ENCODE results near the gene CYP2E1.
"Not testable (repeated sequence)": the region's sequence is repeated elsewhere in the genome, so short reads cannot be mapped to it uniquely, and the experiment has no call there.

CYP2E1 gene

DNA sequence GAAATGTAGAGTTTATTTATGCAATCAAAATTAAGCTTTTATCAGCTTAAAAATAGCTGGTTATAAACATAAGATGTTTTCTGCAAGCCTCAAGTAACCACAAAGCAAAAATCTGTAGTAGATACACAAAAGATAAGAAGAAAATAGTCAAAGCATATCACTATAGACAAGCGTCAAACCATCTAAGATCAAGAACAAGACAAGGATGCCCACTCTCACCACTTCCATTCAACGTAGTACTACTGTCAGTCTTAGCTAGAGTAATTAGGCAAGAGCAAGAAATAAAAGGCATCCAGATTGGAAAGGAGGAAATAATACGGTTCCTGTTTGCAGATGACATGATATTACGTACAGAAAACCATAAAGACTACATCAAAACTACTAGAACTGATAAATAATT is 17.5 kb upstream of the CYP2E1 start:
- Histone ChIP-seq H3K9ac (ENCODE audit: low read length) (no peak overlapping the region), H3K36me3 (ENCODE audit: control insufficient read depth, insufficient read depth, low read length, severe bottlenecking) (no peaks in the 10 kb centered on the region), H3K27me3 (replicated peaks; ENCODE audit: control insufficient read depth, insufficient read depth, low read length) (no peaks in the 10 kb centered on the region), H3K9me3 (ENCODE audit: control insufficient read depth, low read length) (no peaks in the 10 kb centered on the region), H3K4me1 (ENCODE audit: control insufficient read depth, insufficient read depth, low read length) (peaks cover 14% of the 10 kb centered on the region), H3K4me3 (ENCODE audit: low read length) (no peak overlapping the region)
- no peak for DNase-seq (ENCODE audit: low read depth)

DNA sequence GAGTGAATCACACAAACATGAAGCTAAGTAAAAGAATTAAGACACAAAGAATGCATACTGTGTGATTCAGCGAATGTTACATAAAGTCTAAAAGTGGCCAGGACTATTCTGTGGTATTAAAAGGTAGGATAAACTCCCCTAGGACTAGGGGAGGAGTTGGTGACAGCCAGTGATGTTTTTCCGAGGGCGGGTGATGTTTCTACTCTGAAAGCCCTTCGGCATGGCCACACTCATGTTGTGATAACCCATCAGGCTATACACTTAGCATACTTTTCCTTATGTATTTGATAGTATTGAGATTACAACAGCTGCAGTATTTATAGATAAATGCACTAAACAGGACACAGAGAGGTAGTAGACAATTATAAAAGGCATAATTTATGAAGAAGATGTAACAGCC is 15.8 kb upstream of the CYP2E1 start:
- Histone ChIP-seq H3K4me1 (ENCODE audit: control insufficient read depth, insufficient read depth, low read length) (peaks cover 14% of the 10 kb centered on the region), H3K36me3 (ENCODE audit: control insufficient read depth, insufficient read depth, low read length, severe bottlenecking) (no peaks in the 10 kb centered on the region), H3K9ac (ENCODE audit: low read length) (no peak overlapping the region), H3K27me3 (replicated peaks; ENCODE audit: control insufficient read depth, insufficient read depth, low read length) (no peaks in the 10 kb centered on the region), H3K4me3 (ENCODE audit: low read length) (no peak overlapping the region), H3K9me3 (ENCODE audit: control insufficient read depth, low read length) (no peaks in the 10 kb centered on the region)
- no peak for DNase-seq (ENCODE audit: low read depth)

GRCh38 chr10:133511907-133512528 is 15.1 kb upstream of the CYP2E1 start:
- Histone ChIP-seq H3K36me3 (ENCODE audit: control insufficient read depth, insufficient read depth, low read length, severe bottlenecking) (no peaks in the 10 kb centered on the region), H3K9ac (ENCODE audit: low read length) (no peak overlapping the region), H3K4me3 (ENCODE audit: low read length) (no peak overlapping the region), H3K27me3 (replicated peaks; ENCODE audit: control insufficient read depth, insufficient read depth, low read length) (no peaks in the 10 kb centered on the region), H3K9me3 (ENCODE audit: control insufficient read depth, low read length) (no peaks in the 10 kb centered on the region), H3K4me1 (ENCODE audit: control insufficient read depth, insufficient read depth, low read length) (peaks cover 14% of the 10 kb centered on the region)
- DNase-seq (ENCODE audit: low read depth), result no peak

- Histone ChIP-seq H3K9me3 (ENCODE audit: control insufficient read depth, low read length) (peaks cover 7% of the 10 kb centered on the region), H3K4me1 (ENCODE audit: control insufficient read depth, insufficient read depth, low read length) (peaks cover 16% of the 10 kb centered on the region), H3K4me3 (ENCODE audit: low read length) (no peak overlapping the region), H3K27me3 (replicated peaks; ENCODE audit: control insufficient read depth, insufficient read depth, low read length) (no peaks in the 10 kb centered on the region), H3K9ac (ENCODE audit: low read length) (no peak overlapping the region), H3K36me3 (ENCODE audit: control insufficient read depth, insufficient read depth, low read length, severe bottlenecking) (no peaks in the 10 kb centered on the region)
- no peak for DNase-seq (ENCODE audit: low read depth)
Measured at GRCh38 chr10:133515471-133515870, 11.7 kb upstream of the CYP2E1 start.

DNA sequence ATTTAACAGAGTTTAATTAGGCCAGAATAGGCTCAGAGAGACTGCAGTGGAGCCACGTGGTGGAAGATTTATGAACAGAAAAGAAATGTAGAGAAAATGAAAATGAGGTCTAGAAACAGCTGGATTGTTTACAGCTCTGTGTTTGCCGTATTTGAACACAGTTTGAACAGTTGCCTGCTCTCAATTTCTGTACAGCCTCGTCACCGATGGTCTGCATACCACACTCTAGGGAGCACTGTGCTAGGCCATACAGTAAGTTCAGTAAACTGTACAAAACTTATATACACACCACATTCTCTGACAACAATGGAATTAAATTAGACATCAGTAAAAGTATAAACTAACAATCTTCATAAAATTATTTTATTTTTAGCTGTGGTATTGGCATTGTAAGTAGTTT is 11.1 kb upstream of the CYP2E1 start:
- Histone ChIP-seq H3K4me1 (ENCODE audit: control insufficient read depth, insufficient read depth, low read length) (peaks cover 18% of the 10 kb centered on the region), H3K9me3 (ENCODE audit: control insufficient read depth, low read length) (peaks cover 7% of the 10 kb centered on the region), H3K36me3 (ENCODE audit: control insufficient read depth, insufficient read depth, low read length, severe bottlenecking) (no peaks in the 10 kb centered on the region), H3K4me3 (ENCODE audit: low read length) (no peak overlapping the region), H3K9ac (ENCODE audit: low read length) (no peak overlapping the region), H3K27me3 (replicated peaks; ENCODE audit: control insufficient read depth, insufficient read depth, low read length) (no peaks in the 10 kb centered on the region)
- no peak for DNase-seq (ENCODE audit: low read depth)

DNA sequence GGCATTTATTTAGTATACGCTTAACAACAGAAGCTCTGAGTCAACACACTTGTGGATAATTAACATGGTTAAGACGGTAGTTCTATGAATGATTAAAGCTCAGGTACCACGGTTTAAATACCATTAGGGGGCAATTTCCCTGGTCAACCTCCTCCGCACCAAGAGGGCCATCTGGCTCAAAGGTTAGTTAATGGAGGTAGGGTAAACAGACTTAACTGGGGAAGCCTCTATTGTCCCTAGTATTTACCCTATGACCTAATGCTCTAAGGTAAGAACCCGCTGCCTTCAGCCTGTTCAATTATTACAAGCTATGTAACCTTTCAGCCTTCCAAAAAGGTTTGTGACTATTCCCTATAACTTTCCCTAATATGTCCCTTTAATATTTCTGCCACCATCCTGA is 8.6 kb upstream of the CYP2E1 start:
- H3K9me3 ChIP-seq (ENCODE audit: control insufficient read depth, low read length), result peaks cover 10% of the 10 kb centered on the region
- not testable (repeated sequence) for H3K9ac ChIP-seq (ENCODE audit: low read length); H3K4me1 ChIP-seq (ENCODE audit: control insufficient read depth, insufficient read depth, low read length); DNase-seq (ENCODE audit: low read depth); H3K27me3 ChIP-seq (replicated peaks; ENCODE audit: control insufficient read depth, insufficient read depth, low read length); H3K4me3 ChIP-seq (ENCODE audit: low read length); H3K36me3 ChIP-seq (ENCODE audit: control insufficient read depth, insufficient read depth, low read length, severe bottlenecking)

GRCh38 chr10:133520193-133520738 is 6.9 kb upstream of the CYP2E1 start:
- no peaks in the 10 kb centered on the region for H3K36me3 ChIP-seq (ENCODE audit: control insufficient read depth, insufficient read depth, low read length, severe bottlenecking)
- DNase-seq (ENCODE audit: low read depth), result peak; percentile 80
- peak overlapping the region; percentile 80 for H3K4me3 ChIP-seq (ENCODE audit: low read length)
- no peaks in the 10 kb centered on the region for H3K27me3 ChIP-seq (replicated peaks; ENCODE audit: control insufficient read depth, insufficient read depth, low read length)
- peak overlapping the region; percentile 83 for H3K9ac ChIP-seq (ENCODE audit: low read length)
- H3K9me3 ChIP-seq (ENCODE audit: control insufficient read depth, low read length), result peaks cover 14% of the 10 kb centered on the region
- H3K4me1 ChIP-seq (ENCODE audit: control insufficient read depth, insufficient read depth, low read length), result peaks cover 5% of the 10 kb centered on the region

- DNase-seq (ENCODE audit: low read depth), result no peak
- no peaks in the 10 kb centered on the region for H3K27me3 ChIP-seq (replicated peaks; ENCODE audit: control insufficient read depth, insufficient read depth, low read length)
- H3K9ac ChIP-seq (ENCODE audit: low read length), result no peak overlapping the region
- H3K4me1 ChIP-seq (ENCODE audit: control insufficient read depth, insufficient read depth, low read length), result peaks cover 8% of the 10 kb centered on the region
- no peak overlapping the region for H3K4me3 ChIP-seq (ENCODE audit: low read length)
- H3K36me3 ChIP-seq (ENCODE audit: control insufficient read depth, insufficient read depth, low read length, severe bottlenecking), result no peaks in the 10 kb centered on the region
- peaks cover 7% of the 10 kb centered on the region for H3K9me3 ChIP-seq (ENCODE audit: control insufficient read depth, low read length)
Measured at GRCh38 chr10:133523631-133524203, 3.4 kb upstream of the CYP2E1 start.

GRCh38 chr10:133525444-133525843 is 1.7 kb upstream of the CYP2E1 start:
- Histone ChIP-seq H3K36me3 (ENCODE audit: control insufficient read depth, insufficient read depth, low read length, severe bottlenecking) (no peaks in the 10 kb centered on the region), H3K9ac (ENCODE audit: low read length) (no peak overlapping the region), H3K9me3 (ENCODE audit: control insufficient read depth, low read length) (peaks cover 7% of the 10 kb centered on the region), H3K4me3 (ENCODE audit: low read length) (no peak overlapping the region), H3K4me1 (ENCODE audit: control insufficient read depth, insufficient read depth, low read length) (peaks cover 14% of the 10 kb centered on the region), H3K27me3 (replicated peaks; ENCODE audit: control insufficient read depth, insufficient read depth, low read length) (peaks cover 14% of the 10 kb centered on the region)
- no peak for DNase-seq (ENCODE audit: low read depth)

- H3K27me3 ChIP-seq (replicated peaks; ENCODE audit: control insufficient read depth, insufficient read depth, low read length), result peaks cover 22% of the 10 kb centered on the region
- peak overlapping the region; percentile 76 for H3K4me3 ChIP-seq (ENCODE audit: low read length)
- no peak overlapping the region for H3K9ac ChIP-seq (ENCODE audit: low read length)
- no peaks in the 10 kb centered on the region for H3K36me3 ChIP-seq (ENCODE audit: control insufficient read depth, insufficient read depth, low read length, severe bottlenecking)
- DNase-seq (ENCODE audit: low read depth), result peak; percentile 12
- peaks cover 11% of the 10 kb centered on the region for H3K4me1 ChIP-seq (ENCODE audit: control insufficient read depth, insufficient read depth, low read length)
- peaks cover 7% of the 10 kb centered on the region for H3K9me3 ChIP-seq (ENCODE audit: control insufficient read depth, low read length)
Measured at GRCh38 chr10:133527771-133528271, 658 bp downstream of the CYP2E1 start.

DNA sequence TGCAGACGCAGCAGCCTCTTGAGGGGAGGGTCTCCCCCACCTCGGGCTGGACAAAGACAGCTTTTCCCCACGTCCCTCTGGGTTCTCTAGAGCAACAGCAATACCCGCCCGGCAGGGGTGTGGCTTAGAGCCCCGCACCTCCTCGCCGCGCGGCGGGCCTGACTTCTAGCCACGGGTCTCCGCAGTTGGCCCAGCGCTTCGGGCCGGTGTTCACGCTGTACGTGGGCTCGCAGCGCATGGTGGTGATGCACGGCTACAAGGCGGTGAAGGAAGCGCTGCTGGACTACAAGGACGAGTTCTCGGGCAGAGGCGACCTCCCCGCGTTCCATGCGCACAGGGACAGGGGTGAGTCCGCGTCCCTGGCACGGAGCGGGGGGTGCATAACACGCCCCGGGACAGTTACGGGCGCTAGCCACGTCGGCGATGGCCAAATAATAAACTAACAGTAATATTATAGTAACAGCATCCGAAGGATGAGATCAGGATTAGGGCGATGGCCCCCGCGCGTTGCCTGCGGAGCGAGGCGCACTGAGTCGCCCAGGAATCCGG is 1.2 kb downstream of the CYP2E1 start:
- H3K9me3 ChIP-seq (ENCODE audit: control insufficient read depth, low read length), result peaks cover 5% of the 10 kb centered on the region
- peak; percentile 26 for DNase-seq (ENCODE audit: low read depth)

More for the DNA sequence above, 1.2 kb downstream of the CYP2E1 start:
- Histone ChIP-seq H3K36me3 (ENCODE audit: control insufficient read depth, insufficient read depth, low read length, severe bottlenecking) (no peaks in the 10 kb centered on the region), H3K4me3 (ENCODE audit: low read length) (peak overlapping the region; percentile 76), H3K27me3 (replicated peaks; ENCODE audit: control insufficient read depth, insufficient read depth, low read length) (peaks cover 22% of the 10 kb centered on the region), H3K9ac (ENCODE audit: low read length) (no peak overlapping the region), H3K4me1 (ENCODE audit: control insufficient read depth, insufficient read depth, low read length) (peaks cover 11% of the 10 kb centered on the region)

Data from adipocyte (in vitro differentiated cells).